ENCODE results near the gene TSG101. TPM values are rescaled to one million over a fixed set of nuclear protein-coding genes. Genes with fewer than 3 reads are reported as not detected.
A peak's percentile ranks its signal among the peaks of the same experiment; 100 is the strongest.

Gene TSG101
- total RNA-seq = 54.7 to 59.8 TPM (median 55.4 TPM) in 3 replicates
- long read RNA-seq, transcript TSG101-201 (10 exons, 1,824 nt) = major isoform, 114 of 119 reads
- long read RNA-seq, partial matches to known transcripts = 1 of 119 reads
- long read RNA-seq, other reads (novel, unspliced or antisense) = 4 of 119 reads

DNA sequence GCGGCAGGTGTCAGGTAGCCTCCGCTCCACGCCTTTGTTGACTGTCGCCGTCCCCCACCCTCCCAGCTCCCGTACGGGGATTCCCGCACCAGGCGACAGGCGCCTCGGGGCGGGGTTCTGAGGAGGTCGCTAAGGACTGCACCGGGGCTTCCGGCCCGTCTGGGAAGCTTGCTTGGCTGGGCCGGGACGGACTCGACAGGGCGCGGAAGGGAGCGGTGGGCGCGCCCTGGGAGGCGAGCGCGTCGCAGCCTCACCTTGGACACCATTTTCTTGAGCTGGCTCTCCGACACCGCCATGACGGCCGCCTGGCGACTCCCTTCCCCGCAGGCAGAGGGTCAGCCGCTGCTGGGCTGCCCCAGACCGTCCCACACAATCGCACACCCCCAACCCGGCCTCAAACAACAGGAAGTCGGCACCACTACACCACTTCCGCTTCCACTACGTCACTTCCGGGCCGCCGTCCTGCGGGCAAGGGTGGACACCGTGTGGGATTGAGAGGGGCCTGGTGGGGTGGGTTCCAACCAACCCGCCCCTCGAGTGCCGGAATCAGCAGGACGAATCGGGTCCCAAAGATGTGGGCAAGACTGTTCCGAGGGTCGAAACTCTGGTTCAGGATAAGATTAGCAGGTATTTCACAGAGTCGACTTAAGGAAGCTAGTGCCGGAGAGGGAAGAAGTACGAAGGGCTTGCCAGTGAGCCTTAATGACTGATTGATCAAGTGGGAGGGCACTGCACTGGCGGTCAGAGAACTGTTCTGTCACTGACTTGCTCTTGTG is at the start of gene TSG101:
Gene TSG101, minus strand, starts transcription at position 422 of the 776 bp plus-strand sequence. Its CDS starts 126 bp downstream, at position 296.
- H3K27me3 Mint-ChIP-seq (ENCODE audit: low read depth) = no peaks in the 10 kb centered on the region
- peak within 1 kb of the TSS; percentile 99 for H3K4me3 Mint-ChIP-seq (ENCODE audit: unreplicated experiment)
- peak; percentile 96 for DNase-seq (ENCODE audit: low spot score)
- no peaks in the 10 kb centered on the region for H3K9me3 Mint-ChIP-seq (ENCODE audit: low read depth)
- TF ChIP-seq CTCF (IDR thresholded peaks at IDR 0.05) = no peak
- H3K27ac Mint-ChIP-seq (ENCODE audit: unreplicated experiment) = peak within 1 kb of the TSS; percentile 99
- H3K36me3 Mint-ChIP-seq (ENCODE audit: low read depth) = peaks cover 5% of the 10 kb centered on the region
- peaks cover 33% of the 10 kb centered on the region for H3K4me1 Mint-ChIP-seq (ENCODE audit: low read depth)

DNA sequence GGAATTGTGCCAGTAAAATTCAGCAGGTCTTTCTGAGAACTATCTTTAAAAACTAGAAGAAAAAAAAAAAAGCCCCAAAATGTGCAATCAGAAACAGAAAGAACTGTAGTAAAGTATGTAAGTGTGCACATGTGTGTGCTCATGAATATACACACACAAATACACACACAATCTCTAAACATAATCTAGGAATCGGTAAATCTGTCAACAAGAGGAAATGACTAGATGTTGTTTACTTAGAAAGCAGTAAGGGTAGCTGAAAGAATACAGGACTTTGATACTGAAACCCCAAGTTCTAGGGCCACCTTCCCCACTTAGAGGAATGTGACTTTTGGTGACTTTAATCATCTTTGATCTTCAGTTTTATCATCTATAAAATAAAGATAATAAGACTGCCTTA is 48.6 kb upstream of the TSG101 start:
- Mint-ChIP-seq H3K27me3 (ENCODE audit: low read depth) (no peaks in the 10 kb centered on the region), H3K27ac (ENCODE audit: unreplicated experiment) (no peak overlapping the region), H3K9me3 (ENCODE audit: low read depth) (no peaks in the 10 kb centered on the region), H3K4me3 (ENCODE audit: unreplicated experiment) (no peak overlapping the region), H3K4me1 (ENCODE audit: low read depth) (no peaks in the 10 kb centered on the region), H3K36me3 (ENCODE audit: low read depth) (peaks cover 16% of the 10 kb centered on the region)
- no peak for DNase-seq (ENCODE audit: low spot score)
- TF ChIP-seq CTCF (IDR thresholded peaks at IDR 0.05) = no peak

DNA sequence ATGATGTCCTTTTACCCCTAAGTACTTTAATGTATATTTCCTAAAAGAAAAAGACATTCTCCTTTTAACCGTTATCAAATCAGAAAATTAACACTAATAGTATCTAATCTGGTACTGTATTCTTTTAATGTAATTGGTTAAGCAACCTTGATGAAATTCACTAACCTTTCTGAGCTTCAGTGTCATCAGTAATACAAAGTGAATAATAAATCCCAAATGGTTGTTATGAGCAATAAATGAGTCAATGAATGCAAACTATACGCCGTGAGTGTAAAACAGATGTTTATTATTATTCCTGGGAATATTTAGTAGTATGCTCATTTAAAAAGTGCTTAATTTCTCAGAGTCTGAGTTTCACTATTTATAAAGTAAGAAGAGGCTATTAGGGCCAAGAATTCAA is 40.3 kb upstream of the TSG101 start:
- no peak overlapping the region for H3K4me3 Mint-ChIP-seq (ENCODE audit: unreplicated experiment)

GRCh38 chr11:18566406-18566805 is 39.7 kb upstream of the TSG101 start:
- Mint-ChIP-seq H3K4me3 (ENCODE audit: unreplicated experiment) (no peak overlapping the region), H3K27me3 (ENCODE audit: low read depth) (no peaks in the 10 kb centered on the region), H3K27ac (ENCODE audit: unreplicated experiment) (no peak overlapping the region), H3K36me3 (ENCODE audit: low read depth) (peaks cover 6% of the 10 kb centered on the region), H3K9me3 (ENCODE audit: low read depth) (no peaks in the 10 kb centered on the region), H3K4me1 (ENCODE audit: low read depth) (peaks cover 19% of the 10 kb centered on the region)
- no peak for DNase-seq (ENCODE audit: low spot score)
- TF ChIP-seq CTCF (IDR thresholded peaks at IDR 0.05) = no peak

More for the DNA sequence above, 40.3 kb upstream of the TSG101 start:
- Mint-ChIP-seq H3K4me1 (ENCODE audit: low read depth) (peaks cover 19% of the 10 kb centered on the region), H3K27me3 (ENCODE audit: low read depth) (no peaks in the 10 kb centered on the region), H3K36me3 (ENCODE audit: low read depth) (peaks cover 7% of the 10 kb centered on the region), H3K9me3 (ENCODE audit: low read depth) (no peaks in the 10 kb centered on the region), H3K27ac (ENCODE audit: unreplicated experiment) (no peak overlapping the region)
- no peak for DNase-seq (ENCODE audit: low spot score)
- no peak for TF ChIP-seq CTCF (IDR thresholded peaks at IDR 0.05)

- DNase-seq (ENCODE audit: low spot score) = no peak
- H3K4me1 Mint-ChIP-seq (ENCODE audit: low read depth) = peaks cover 19% of the 10 kb centered on the region
- H3K27me3 Mint-ChIP-seq (ENCODE audit: low read depth) = no peaks in the 10 kb centered on the region
- peaks cover 8% of the 10 kb centered on the region for H3K36me3 Mint-ChIP-seq (ENCODE audit: low read depth)
- no peak overlapping the region for H3K27ac Mint-ChIP-seq (ENCODE audit: unreplicated experiment)
- H3K4me3 Mint-ChIP-seq (ENCODE audit: unreplicated experiment) = no peak overlapping the region
- no peaks in the 10 kb centered on the region for H3K9me3 Mint-ChIP-seq (ENCODE audit: low read depth)
- no peak for TF ChIP-seq CTCF (IDR thresholded peaks at IDR 0.05)
These were observed 37.4 kb upstream of the TSG101 start for GRCh38 chr11:18564149-18564548.
